GM06990 (cell line): ENCODE results near the gene SPIB.
"Not testable (repeated sequence)": the region's sequence is repeated elsewhere in the genome, so short reads cannot be mapped to it uniquely, and the experiment has no call there.

Experiments used
- DNase-seq: peaks from one replicate; pipeline ENCODE4 v3.0.0-alpha.2; 2011; ENCODE audit not compliant: insufficient read length; ENCODE audit errors: extremely low read depth
- H3K27me3 ChIP-seq: replicated peaks from 2 replicates; pipeline ENCODE4 v1.6.0; 2011; ENCODE audit warnings: low read length; ENCODE audit not compliant: control insufficient read depth, insufficient read depth
- H3K36me3 ChIP-seq: 2 replicates; pipeline ENCODE4 v1.5.1; 2011; ENCODE audit warnings: low read length; ENCODE audit not compliant: control insufficient read depth, insufficient read depth
- H3K4me3 ChIP-seq: replicated peaks from 2 replicates; pipeline ENCODE4 v1.5.1; 2011; ENCODE audit warnings: low read depth, mild to moderate bottlenecking, control low read depth, low read length
- CTCF ChIP-seq: IDR thresholded peaks from 2 replicates; pipeline ENCODE4 v1.5.1; 2011; ENCODE audit warnings: low read length, control low read depth, mild to moderate bottlenecking, inconsistent platforms; ENCODE audit not compliant: insufficient read depth, poor library complexity, severe bottlenecking

SPIB gene

GRCh38 chr19:50466706-50467039 lies 47.9 kb downstream of the SPIB start:
- no peak for DNase-seq
- no peaks in the 10 kb centered on the region; the same call in 1 of the 2 replicates for H3K27me3 ChIP-seq
- no peak for TF ChIP-seq CTCF
- no peaks in the 10 kb centered on the region for H3K36me3 ChIP-seq
- H3K4me3 ChIP-seq: no peak overlapping the region

GRCh38 chr19:50467566-50467965 lies 48.8 kb downstream of the SPIB start:
- no peak for TF ChIP-seq CTCF
- no peaks in the 10 kb centered on the region for H3K36me3 ChIP-seq

DNA sequence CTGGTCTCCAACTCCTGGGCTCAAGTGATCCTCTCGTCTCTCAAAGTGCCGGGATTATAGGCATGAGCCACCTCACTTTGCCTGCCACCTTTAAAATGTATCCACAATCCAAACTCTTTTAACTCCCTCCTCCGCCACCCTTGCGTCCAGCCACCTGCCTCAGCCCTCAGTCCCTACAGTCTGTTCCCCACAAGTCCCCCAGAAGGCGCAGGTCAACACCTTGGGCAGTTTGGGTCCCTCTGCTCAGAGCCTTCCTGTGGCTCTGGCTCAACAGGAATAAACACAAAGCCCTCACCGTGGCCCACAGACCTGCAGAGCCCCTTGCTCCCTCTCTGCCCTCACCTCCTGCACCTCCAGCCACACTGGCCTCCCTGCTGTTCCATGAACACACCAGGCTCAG lies 50.1 kb downstream of the SPIB start:
- no peaks in the 10 kb centered on the region; the same call in 1 of the 2 replicates for H3K27me3 ChIP-seq
- no peaks in the 10 kb centered on the region for H3K36me3 ChIP-seq
- H3K4me3 ChIP-seq: no peak overlapping the region
- DNase-seq: no peak
- TF ChIP-seq CTCF: no peak

More at GRCh38 chr19:50467566-50467965, 48.8 kb downstream of the SPIB start:
- no peak overlapping the region for H3K4me3 ChIP-seq
- no peak for DNase-seq
- no peaks in the 10 kb centered on the region; the same call in 1 of the 2 replicates for H3K27me3 ChIP-seq

GRCh38 chr19:50473336-50473735 lies 54.6 kb downstream of the SPIB start:
- not testable (repeated sequence) for DNase-seq, H3K27me3 ChIP-seq, H3K4me3 ChIP-seq, H3K36me3 ChIP-seq

- Histone ChIP-seq H3K4me3 (no peak overlapping the region), H3K27me3 (no peaks in the 10 kb centered on the region), H3K36me3 (peaks cover 16% of the 10 kb centered on the region)
- no peak for DNase-seq
- no peak for TF ChIP-seq CTCF
Measured at GRCh38 chr19:50475101-50475568, 56.4 kb downstream of the SPIB start.

DNA sequence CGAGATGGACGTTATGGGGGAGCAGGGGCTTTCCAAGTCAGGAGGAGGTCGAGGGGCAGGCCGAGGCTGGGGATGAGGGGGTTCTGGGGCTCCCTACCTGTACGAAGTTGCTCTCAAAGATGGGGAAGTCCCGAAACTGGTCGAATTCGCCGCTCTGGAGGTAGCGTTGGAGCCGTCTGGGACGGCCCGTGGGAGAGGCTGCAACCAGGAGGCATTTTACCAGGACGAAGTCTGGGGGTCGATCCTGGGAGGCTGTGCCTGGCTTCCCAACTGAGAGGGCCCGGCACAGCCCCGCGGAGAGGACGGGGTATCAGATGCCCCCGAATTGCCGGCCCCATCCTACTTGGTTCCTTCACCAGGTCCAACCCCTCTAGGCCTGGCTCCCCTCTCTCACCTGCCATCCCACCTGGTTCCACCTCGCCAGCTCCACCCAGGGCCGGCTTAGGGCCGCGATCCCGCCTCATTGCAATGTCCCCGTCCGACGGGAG lies 57.0 kb downstream of the SPIB start:
- TF ChIP-seq CTCF: no peak
- no peak for DNase-seq
- no peak overlapping the region for H3K4me3 ChIP-seq
- H3K36me3 ChIP-seq: peaks cover 20% of the 10 kb centered on the region
- H3K27me3 ChIP-seq: no peaks in the 10 kb centered on the region
